Stimulated activated CD4-positive, alpha-beta T cell treated with anti-CD3 and anti-CD28 coated beads, TNF-alpha, amount 100 ng/mL, for 24 hours (primary cell): ENCODE measurements around the gene ATXN10.

Experiments
- DNase-seq, 3 experiments: peaks; one replicate each; pipeline ENCODE4 v3.0.0-alpha.2; 2020; ENCODE audit warnings: low read depth in 3 of 3

The ATXN10 gene

DNA sequence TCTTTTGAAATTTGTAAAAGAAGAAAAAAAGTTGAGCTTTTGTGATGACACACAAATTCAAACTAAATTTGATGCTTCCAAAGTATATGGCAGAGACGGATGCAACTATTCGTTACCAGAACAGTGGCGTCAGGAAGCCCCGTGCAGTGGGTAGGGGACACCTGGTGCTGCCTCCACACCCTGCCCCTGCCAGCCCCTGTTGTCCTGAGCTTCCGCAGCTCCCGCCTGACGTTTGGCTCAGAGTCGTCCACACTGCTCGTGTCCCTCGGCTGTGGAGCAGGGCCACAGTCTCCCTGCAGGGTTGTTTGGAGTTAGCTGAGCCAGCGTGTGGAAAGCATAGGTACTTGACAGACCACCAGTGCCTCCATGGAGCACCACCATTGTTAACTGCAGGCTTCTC, 86.3 kb downstream of the ATXN10 start:
- DNase-seq: no peak

DNA sequence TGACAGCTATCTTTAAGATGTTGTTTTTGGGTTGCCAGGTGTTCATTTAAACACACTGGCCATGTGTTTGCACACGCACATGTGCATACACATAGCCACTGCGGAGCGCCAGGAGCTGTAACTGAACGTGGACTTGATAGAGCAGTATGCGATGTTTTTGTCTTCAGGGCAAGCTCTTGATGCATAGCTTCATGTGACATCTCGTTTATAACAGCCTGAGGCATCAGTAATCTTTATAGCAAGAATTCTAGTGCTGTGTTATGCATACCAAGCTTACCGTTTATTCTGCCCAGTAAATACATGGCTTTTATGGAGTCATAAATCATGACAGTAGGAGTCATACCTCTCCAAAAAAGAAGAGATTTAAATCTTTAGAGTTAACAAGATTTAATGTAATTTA, 87.0 kb downstream of the ATXN10 start:
- DNase-seq: no peak

- DNase-seq: no peak
Measured at GRCh38 chr22:45760682-45761081, 89.0 kb downstream of the ATXN10 start.

GRCh38 chr22:45762545-45763235, 91.1 kb downstream of the ATXN10 start:
- no peak for DNase-seq

DNA sequence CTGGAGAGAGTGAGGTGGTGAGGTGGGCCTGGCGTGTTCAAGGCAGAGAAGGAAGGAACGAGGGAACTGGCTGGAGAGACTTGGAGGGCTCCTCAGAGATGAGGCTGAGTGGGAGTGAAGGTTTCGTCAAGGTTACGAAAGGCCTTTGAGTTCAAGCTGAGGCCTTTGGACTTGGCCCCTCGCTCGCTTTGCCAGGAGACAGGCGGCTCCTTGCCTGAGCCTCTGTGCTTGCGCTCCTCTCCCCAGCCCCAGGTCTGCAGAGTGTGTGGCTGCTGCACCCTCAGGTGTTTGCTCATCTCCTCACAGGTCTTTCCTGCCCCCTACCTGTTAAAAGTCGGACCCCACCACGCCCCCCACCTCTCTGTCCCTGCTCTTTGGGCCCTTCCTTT, 91.6 kb downstream of the ATXN10 start:
- no peak for DNase-seq

- no peak for DNase-seq
Measured at GRCh38 chr22:45768490-45768889, 96.9 kb downstream of the ATXN10 start.

GRCh38 chr22:45769569-45770210, 98.1 kb downstream of the ATXN10 start:
- DNase-seq: no peak

DNA sequence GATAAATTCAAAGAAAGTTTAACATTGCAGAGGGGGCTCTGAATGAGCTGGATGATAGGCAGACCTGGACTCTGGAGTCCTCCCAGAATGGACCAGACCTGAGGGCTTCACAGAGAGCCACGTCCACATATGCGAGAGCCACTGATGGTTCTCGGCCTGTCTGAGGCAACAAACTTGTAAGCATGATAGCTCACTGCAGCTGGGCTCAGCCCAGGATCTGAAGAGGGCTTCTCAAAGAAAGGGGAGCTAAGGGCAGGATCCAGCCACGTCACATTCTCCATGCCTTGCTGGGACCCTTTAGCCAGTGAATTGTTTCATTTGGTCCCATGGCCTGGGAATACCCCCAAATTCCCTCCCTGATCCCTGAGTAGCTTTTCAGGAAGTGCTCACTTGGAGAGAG, 98.9 kb downstream of the ATXN10 start:
- DNase-seq: no peak

DNA sequence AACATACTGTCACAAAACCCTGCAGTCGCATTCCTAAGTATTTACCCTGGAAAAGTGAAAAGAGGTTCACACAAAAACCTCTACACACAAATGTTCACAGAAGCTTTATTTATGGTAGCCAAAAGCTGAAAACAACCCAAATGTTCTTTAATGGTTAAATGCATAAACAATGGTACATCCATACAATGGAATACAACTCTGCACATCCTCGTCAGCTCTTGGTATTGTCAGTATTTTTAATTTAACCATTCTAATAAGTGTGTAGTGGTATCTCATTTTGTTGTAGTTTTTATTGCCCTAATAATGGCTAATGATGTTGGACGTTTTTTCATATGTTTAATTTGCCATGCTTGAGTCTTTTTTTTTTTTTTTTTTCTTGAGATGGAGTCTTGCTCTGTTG, 99.4 kb downstream of the ATXN10 start:
- DNase-seq: no peak

DNA sequence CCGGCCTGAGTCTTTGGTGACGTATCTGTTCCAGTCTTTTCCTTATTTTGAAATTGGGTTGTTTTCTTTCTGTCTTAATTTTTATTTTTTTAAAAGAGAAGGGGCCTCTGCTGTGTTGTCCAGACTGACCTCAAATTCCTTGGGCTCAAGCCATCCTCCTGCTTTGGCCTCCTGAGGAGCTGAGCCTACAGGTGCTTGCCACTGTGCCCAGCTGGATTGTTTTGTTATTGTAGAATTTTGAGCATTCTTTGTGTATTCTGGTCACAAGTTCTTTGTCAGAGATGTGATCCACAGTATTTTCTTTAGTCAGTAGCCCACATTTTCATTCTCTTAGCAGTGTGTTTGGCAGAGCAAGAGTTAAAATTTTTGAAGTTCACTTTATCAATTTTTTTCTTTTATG, 100.1 kb downstream of the ATXN10 start:
- DNase-seq: no peak

- DNase-seq: no peak
Measured at GRCh38 chr22:45772743-45773142, 101.1 kb downstream of the ATXN10 start.

- no peak for DNase-seq
Measured at GRCh38 chr22:45774001-45774670, 102.5 kb downstream of the ATXN10 start.

GRCh38 chr22:45775062-45775461, 103.4 kb downstream of the ATXN10 start:
- no peak for DNase-seq

GRCh38 chr22:45775569-45776312, 104.1 kb downstream of the ATXN10 start:
- no peak for DNase-seq

DNA sequence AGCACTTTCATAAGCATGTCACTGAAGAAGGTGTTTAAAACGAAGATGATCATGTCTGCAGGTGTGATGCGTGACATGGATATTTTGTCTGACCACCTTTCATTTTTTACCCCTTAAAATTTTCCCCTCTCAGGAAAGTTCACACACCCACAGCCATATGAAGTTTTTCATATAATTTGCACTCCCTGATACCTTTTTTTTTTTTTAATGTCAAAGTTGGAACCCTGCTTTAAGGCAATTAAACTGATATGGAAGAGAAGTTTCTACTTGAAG, 104.6 kb downstream of the ATXN10 start:
- no peak for DNase-seq

DNA sequence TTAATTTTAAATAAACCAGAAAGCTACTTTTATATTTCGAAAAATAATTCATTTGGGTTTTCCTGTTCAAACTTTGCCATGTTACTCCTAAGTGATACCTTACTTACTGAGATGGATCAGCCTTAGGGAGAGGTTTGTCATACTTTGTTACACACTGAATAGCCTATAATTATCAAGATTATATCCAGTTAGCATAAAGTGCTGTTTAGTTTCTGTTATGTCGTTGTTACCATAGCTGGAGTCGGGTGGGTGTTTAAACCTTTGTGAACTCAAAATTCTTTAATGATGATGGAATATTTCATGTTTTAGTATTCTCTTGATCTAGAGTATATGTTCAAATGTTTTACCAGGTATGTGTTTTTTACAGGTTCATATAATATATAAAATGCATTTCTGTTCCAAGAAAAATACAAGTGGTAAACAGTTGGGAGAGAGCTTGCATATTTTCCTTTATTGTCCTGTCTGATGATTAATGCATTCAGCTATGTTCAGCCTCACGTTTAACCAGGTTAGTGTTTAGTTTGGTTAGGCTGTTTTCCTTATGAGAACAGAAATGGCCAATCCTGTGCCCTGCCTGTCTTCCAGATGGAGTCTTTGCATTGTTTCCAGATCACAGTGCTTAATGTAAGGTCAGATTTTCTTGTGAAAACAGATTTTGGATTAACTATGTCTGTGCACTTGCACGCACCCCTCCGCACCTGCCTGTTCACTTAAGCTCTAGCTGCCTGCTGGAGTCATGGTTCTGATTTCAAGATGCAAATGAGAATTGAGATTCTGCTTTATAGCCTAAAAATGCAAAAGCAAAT, 105.6 kb downstream of the ATXN10 start:
- no peak for DNase-seq

- DNase-seq: no peak
Measured at GRCh38 chr22:45777852-45778375, 106.3 kb downstream of the ATXN10 start.

DNA sequence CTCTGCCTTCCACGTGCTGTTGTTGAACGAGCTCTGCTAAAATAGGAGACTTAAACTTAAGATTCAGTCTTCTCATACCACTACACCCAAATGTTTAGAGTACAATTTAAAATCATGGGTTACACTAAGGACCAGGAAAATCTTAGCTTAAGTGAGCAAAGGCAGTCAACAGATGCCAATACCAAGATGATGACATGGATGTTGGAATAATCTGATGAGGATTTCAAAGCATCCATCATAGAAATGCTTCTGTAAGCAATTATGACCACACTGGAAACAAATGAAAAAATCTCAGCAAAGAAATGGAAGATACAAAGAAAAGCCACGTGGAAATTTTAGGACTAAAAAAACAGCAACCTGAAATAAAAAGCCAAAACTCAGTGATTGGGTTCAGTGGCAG, 109.8 kb downstream of the ATXN10 start:
- no peak for DNase-seq

- no peak for DNase-seq
Measured at GRCh38 chr22:45781966-45782365, 110.3 kb downstream of the ATXN10 start.

- no peak for DNase-seq
Measured at GRCh38 chr22:45783021-45783420, 111.4 kb downstream of the ATXN10 start.

GRCh38 chr22:45783690-45784089, 112.1 kb downstream of the ATXN10 start:
- no peak for DNase-seq
